Mesothelial cell of epicardium (in vitro differentiated cells): Measurements from ENCODE around the gene TNFSF12. TPM values are rescaled to one million over a fixed set of nuclear protein-coding genes. Genes with fewer than 3 reads are reported as not detected.

ENCODE experiments used
- DNase-seq, 2 experiments: peaks; one replicate each; pipeline ENCODE4 v3.0.0; 2021; ENCODE audit warnings: low spot score in 2 of 2; ENCODE audit not compliant: unreplicated experiment in 2 of 2
- H3K27ac Mint-ChIP-seq: 2 replicates; pipeline ENCODE4 v1.8.0; 2021; ENCODE audit warnings: mixed read lengths
- H3K27me3 Mint-ChIP-seq: 2 replicates; pipeline ENCODE4 v1.8.0; 2021; ENCODE audit warnings: low read depth, mixed read lengths
- H3K36me3 Mint-ChIP-seq: 2 replicates; pipeline ENCODE4 v1.8.0; 2021; ENCODE audit warnings: mixed read lengths
- H3K4me1 Mint-ChIP-seq: 2 replicates; pipeline ENCODE4 v1.8.0; 2021; ENCODE audit warnings: mixed read lengths
- H3K4me3 Mint-ChIP-seq: 2 replicates; pipeline ENCODE4 v1.8.0; 2021; ENCODE audit warnings: mild to moderate bottlenecking, moderate library complexity, mixed read lengths
- H3K9me3 Mint-ChIP-seq: 2 replicates; pipeline ENCODE4 v1.8.0; 2021; ENCODE audit warnings: mixed read lengths
- CTCF ChIP-seq: fragments of 200-600 bp; sonication (generic); IDR thresholded peaks from one replicate; pipeline ENCODE4 v1.5.0; 2021; ENCODE audit warnings: antibody characterized with exemption; ENCODE audit not compliant: unreplicated experiment
- total RNA-seq: library from RNA; stranded (reverse); gene quantifications from 3 replicates; pipeline ENCODE4 v1.2.1, GENCODE V29; 2021

The TNFSF12 gene
- total RNA-seq, 1 donor from 2014 or later = 7.6 TPM

GRCh38 chr17:7575959-7576358, 27.1 kb downstream of the TNFSF12 start:
- peaks cover 41% of the 10 kb centered on the region for H3K4me1 Mint-ChIP-seq
- H3K27ac Mint-ChIP-seq = peak overlapping the region; percentile 71
- H3K27me3 Mint-ChIP-seq = no peaks in the 10 kb centered on the region
- no peak for DNase-seq
- no peaks in the 10 kb centered on the region for H3K9me3 Mint-ChIP-seq
- peak overlapping the region; percentile 30 for H3K4me3 Mint-ChIP-seq
- peaks cover 42% of the 10 kb centered on the region for H3K36me3 Mint-ChIP-seq
- TF ChIP-seq CTCF = no peak

GRCh38 chr17:7576432-7576937, 27.6 kb downstream of the TNFSF12 start:
- peak overlapping the region; percentile 71 for H3K27ac Mint-ChIP-seq
- no peaks in the 10 kb centered on the region for H3K9me3 Mint-ChIP-seq

GRCh38 chr17:7577327-7578199, 28.7 kb downstream of the TNFSF12 start:
- H3K9me3 Mint-ChIP-seq = no peaks in the 10 kb centered on the region
- DNase-seq = no peak
- peak overlapping the region; percentile 69 for H3K27ac Mint-ChIP-seq
- H3K4me1 Mint-ChIP-seq = peaks cover 44% of the 10 kb centered on the region
- TF ChIP-seq CTCF = no peak
- peaks cover 44% of the 10 kb centered on the region for H3K36me3 Mint-ChIP-seq
- no peaks in the 10 kb centered on the region for H3K27me3 Mint-ChIP-seq
- H3K4me3 Mint-ChIP-seq = no peak overlapping the region

More at GRCh38 chr17:7576432-7576937, 27.6 kb downstream of the TNFSF12 start:
- peak overlapping the region; percentile 10 for H3K4me3 Mint-ChIP-seq
- peaks cover 44% of the 10 kb centered on the region for H3K36me3 Mint-ChIP-seq
- no peak for TF ChIP-seq CTCF
- no peak for DNase-seq
- H3K4me1 Mint-ChIP-seq = peaks cover 43% of the 10 kb centered on the region
- no peaks in the 10 kb centered on the region for H3K27me3 Mint-ChIP-seq

GRCh38 chr17:7579001-7579833, 30.4 kb downstream of the TNFSF12 start, which contains the start of gene CD68:
CD68 (plus strand) TSS chr17:7579638; CDS start chr17:7579678, 40 bp downstream.
- peaks cover 45% of the 10 kb centered on the region for H3K4me1 Mint-ChIP-seq
- no peaks in the 10 kb centered on the region for H3K27me3 Mint-ChIP-seq
- no peak for TF ChIP-seq CTCF
- H3K9me3 Mint-ChIP-seq = no peaks in the 10 kb centered on the region
- peaks cover 44% of the 10 kb centered on the region for H3K36me3 Mint-ChIP-seq
- no peak for DNase-seq
- no peak within 1 kb of the TSS for H3K4me3 Mint-ChIP-seq
- H3K27ac Mint-ChIP-seq = peak within 1 kb of the TSS; percentile 93

GRCh38 chr17:7579834-7580603, 31.2 kb downstream of the TNFSF12 start:
- H3K27me3 Mint-ChIP-seq = no peaks in the 10 kb centered on the region
- TF ChIP-seq CTCF = no peak
- H3K9me3 Mint-ChIP-seq = no peaks in the 10 kb centered on the region
- peaks cover 44% of the 10 kb centered on the region for H3K4me1 Mint-ChIP-seq
- peak overlapping the region; percentile 93 for H3K27ac Mint-ChIP-seq
- no peak for DNase-seq
- no peak overlapping the region for H3K4me3 Mint-ChIP-seq
- peaks cover 39% of the 10 kb centered on the region for H3K36me3 Mint-ChIP-seq
